ENCODE results near the gene SLC13A2. TPM values are rescaled to one million over a fixed set of nuclear protein-coding genes. Genes with fewer than 3 reads are reported as not detected.

SLC13A2 gene
- total RNA-seq, 1 experiment from 2014 or later, result not detected

DNA sequence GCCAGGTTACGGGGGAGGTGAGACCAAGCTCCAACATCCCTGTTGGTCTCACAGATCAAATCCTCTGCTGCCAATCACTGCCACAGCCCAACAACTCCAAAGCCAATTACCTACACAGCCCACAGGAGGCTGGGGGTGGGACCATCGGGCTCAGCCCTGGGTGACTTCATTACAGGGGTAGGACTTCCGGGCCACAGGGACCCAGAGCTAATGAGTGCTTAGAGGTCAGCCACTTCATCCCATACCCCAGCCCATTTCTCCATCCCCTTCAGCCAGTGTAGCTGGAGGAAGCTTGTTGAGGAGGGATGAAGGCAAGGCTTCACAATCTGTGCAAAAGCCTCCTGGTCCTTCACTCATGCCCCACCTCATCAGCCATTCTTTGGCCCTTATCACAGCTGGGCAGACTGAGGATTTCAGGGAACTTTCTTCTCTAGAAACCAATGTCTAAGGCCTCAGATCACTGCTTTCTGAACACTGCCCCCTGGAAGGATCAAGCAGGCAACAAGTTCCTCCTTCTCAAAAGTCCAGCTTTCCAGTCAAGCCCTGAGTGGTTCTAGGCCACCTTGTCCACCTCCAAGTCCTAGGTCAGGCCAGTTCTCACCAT lies 38.5 kb downstream of the SLC13A2 start:
- Histone ChIP-seq H3K56ac (ENCODE audit: insufficient read length, low read depth, low read length) (no peak overlapping the region), H2BK5ac (ENCODE audit: insufficient read length, low read length) (no peak overlapping the region), H4K5ac (ENCODE audit: insufficient read length, low read depth, low read length) (no peak overlapping the region), H3K23ac (ENCODE audit: insufficient read length, low read depth, low read length) (no peak overlapping the region), H3K27ac (ENCODE audit: insufficient read length, low read depth, low read length) (no peak overlapping the region), H2AFZ (ENCODE audit: low read length) (no peak overlapping the region), H4K20me1 (ENCODE audit: control insufficient read depth, insufficient read depth, insufficient read length) (no peaks in the 10 kb centered on the region), H3K27me3 (ENCODE audit: insufficient read depth, low read length) (no peaks in the 10 kb centered on the region), H3K4ac (ENCODE audit: low read depth, low read length) (no peak overlapping the region), H3K23me2 (ENCODE audit: insufficient read length, low read depth, low read length, poor library complexity, severe bottlenecking) (no peaks in the 10 kb centered on the region), H3T11ph (ENCODE audit: low read length) (no peak overlapping the region), H3K79me1 (ENCODE audit: insufficient read depth, low read depth, low read length, poor library complexity, severe bottlenecking) (no peaks in the 10 kb centered on the region), H3K4me1 (ENCODE audit: insufficient read depth, low read length) (no peaks in the 10 kb centered on the region; the same call in 1 of the 2 replicates), H2BK15ac (ENCODE audit: low read depth, low read length) (no peak overlapping the region), H3K79me2 (ENCODE audit: insufficient read depth, low read length) (no peaks in the 10 kb centered on the region), H4K91ac (ENCODE audit: insufficient read length, low read depth, low read length) (no peak overlapping the region), H2AK5ac (ENCODE audit: insufficient read length, low read length) (no peak overlapping the region), H2BK12ac (ENCODE audit: insufficient read length, low read depth, low read length) (no peak overlapping the region), H3K4me2 (ENCODE audit: insufficient read depth, insufficient read length, low read length) (no peak overlapping the region), H3K9ac (ENCODE audit: extremely low read depth, insufficient read length, low read length) (no peak overlapping the region), H3K9me3 (ENCODE audit: control insufficient read depth, low read depth, low read length) (no peaks in the 10 kb centered on the region), H3K14ac (ENCODE audit: insufficient read depth, low read length) (no peak overlapping the region), H3K18ac (ENCODE audit: insufficient read length, low read depth, low read length) (no peak overlapping the region), H2BK20ac (ENCODE audit: low read depth, low read length, poor library complexity, severe bottlenecking) (no peak overlapping the region), H4K8ac (replicated peaks; ENCODE audit: insufficient read length, low read depth, low read length) (no peak overlapping the region), H2BK120ac (ENCODE audit: low read depth, low read length, poor library complexity, severe bottlenecking) (no peak overlapping the region)
- Mint-ChIP-seq H3K27me3 (ENCODE audit: low read depth) (peaks cover 36% of the 10 kb centered on the region), H3K4me3 (no peak overlapping the region), H3K27ac (no peak overlapping the region), H3K9me3 (peaks cover 2 to 5% of the 10 kb centered on the region in 2 experiments; a peak in 1 of 5 replicates), H3K4me1 (peaks cover 5 to 18% of the 10 kb centered on the region in 2 experiments; a peak in 2 of 4 replicates), H3K36me3 (ENCODE audit: insufficient read depth in 1 of 3, low read depth in 3 of 3) (no peaks in the 10 kb centered on the region)
- no peak for DNase-seq
- no CpG with 5 or more reads among the region's 3 CpGs for WGBS (ENCODE audit: extremely low coverage, insufficient read length, low lambda C conversion rate)
- TF ChIP-seq, protein P1, sequence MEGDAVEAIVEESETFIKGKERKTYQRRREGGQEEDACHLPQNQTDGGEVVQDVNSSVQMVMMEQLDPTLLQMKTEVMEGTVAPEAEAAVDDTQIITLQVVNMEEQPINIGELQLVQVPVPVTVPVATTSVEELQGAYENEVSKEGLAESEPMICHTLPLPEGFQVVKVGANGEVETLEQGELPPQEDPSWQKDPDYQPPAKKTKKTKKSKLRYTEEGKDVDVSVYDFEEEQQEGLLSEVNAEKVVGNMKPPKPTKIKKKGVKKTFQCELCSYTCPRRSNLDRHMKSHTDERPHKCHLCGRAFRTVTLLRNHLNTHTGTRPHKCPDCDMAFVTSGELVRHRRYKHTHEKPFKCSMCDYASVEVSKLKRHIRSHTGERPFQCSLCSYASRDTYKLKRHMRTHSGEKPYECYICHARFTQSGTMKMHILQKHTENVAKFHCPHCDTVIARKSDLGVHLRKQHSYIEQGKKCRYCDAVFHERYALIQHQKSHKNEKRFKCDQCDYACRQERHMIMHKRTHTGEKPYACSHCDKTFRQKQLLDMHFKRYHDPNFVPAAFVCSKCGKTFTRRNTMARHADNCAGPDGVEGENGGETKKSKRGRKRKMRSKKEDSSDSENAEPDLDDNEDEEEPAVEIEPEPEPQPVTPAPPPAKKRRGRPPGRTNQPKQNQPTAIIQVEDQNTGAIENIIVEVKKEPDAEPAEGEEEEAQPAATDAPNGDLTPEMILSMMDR (conservative IDR thresholded peaks at IDR 0.05), result no peak
